ENCODE measurements around the gene SHROOM3.

- no peak for TF ChIP-seq POLR2A (IDR thresholded peaks at IDR 0.05)
- TF ChIP-seq, protein P1, sequence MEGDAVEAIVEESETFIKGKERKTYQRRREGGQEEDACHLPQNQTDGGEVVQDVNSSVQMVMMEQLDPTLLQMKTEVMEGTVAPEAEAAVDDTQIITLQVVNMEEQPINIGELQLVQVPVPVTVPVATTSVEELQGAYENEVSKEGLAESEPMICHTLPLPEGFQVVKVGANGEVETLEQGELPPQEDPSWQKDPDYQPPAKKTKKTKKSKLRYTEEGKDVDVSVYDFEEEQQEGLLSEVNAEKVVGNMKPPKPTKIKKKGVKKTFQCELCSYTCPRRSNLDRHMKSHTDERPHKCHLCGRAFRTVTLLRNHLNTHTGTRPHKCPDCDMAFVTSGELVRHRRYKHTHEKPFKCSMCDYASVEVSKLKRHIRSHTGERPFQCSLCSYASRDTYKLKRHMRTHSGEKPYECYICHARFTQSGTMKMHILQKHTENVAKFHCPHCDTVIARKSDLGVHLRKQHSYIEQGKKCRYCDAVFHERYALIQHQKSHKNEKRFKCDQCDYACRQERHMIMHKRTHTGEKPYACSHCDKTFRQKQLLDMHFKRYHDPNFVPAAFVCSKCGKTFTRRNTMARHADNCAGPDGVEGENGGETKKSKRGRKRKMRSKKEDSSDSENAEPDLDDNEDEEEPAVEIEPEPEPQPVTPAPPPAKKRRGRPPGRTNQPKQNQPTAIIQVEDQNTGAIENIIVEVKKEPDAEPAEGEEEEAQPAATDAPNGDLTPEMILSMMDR (IDR thresholded peaks at IDR 0.05): no peak
Observed at GRCh38 chr4:76564123-76564915, 129.3 kb downstream of the SHROOM3 start.
